AG10803 (cell line): ENCODE data around the gene CCL24.
"Not testable (repeated sequence)": the region's sequence is repeated elsewhere in the genome, so short reads cannot be mapped to it uniquely, and the experiment has no call there.

Experiments
- DNase-seq: peaks from one replicate; pipeline ENCODE4 v3.0.0; 2010; ENCODE audit warnings: low read depth
- H3K4me3 ChIP-seq: 2 replicates; pipeline ENCODE4 v1.5.1; 2011; ENCODE audit warnings: mild to moderate bottlenecking, low read length, control low read depth
- CTCF ChIP-seq: conservative IDR thresholded peaks from 2 replicates; pipeline ENCODE4 v1.5.1; 2011; ENCODE audit warnings: mild to moderate bottlenecking, low read length, control low read depth, inconsistent platforms

The CCL24 gene

GRCh38 chr7:75849573-75849972 is 36.0 kb upstream of the CCL24 start:
- no peak overlapping the region for H3K4me3 ChIP-seq
- TF ChIP-seq CTCF = no peak
- no peak for DNase-seq

- TF ChIP-seq CTCF = no peak
- DNase-seq = no peak
These were observed 34.1 kb upstream of the CCL24 start for GRCh38 chr7:75847707-75848106.

GRCh38 chr7:75845132-75845531 is 31.5 kb upstream of the CCL24 start:
- not testable (repeated sequence) for H3K4me3 ChIP-seq, DNase-seq

More at GRCh38 chr7:75847707-75848106, 34.1 kb upstream of the CCL24 start:
- H3K4me3 ChIP-seq = no peak overlapping the region

GRCh38 chr7:75844158-75844557 is 30.6 kb upstream of the CCL24 start:
- no peak for DNase-seq
- TF ChIP-seq CTCF = no peak

GRCh38 chr7:75843613-75844116 is 30.1 kb upstream of the CCL24 start:
- no peak for DNase-seq
- H3K4me3 ChIP-seq = no peak overlapping the region
- no peak for TF ChIP-seq CTCF

More at GRCh38 chr7:75844158-75844557, 30.6 kb upstream of the CCL24 start:
- no peak overlapping the region for H3K4me3 ChIP-seq

GRCh38 chr7:75842836-75843446 is 29.3 kb upstream of the CCL24 start:
- no peak overlapping the region for H3K4me3 ChIP-seq
- TF ChIP-seq CTCF = no peak
- DNase-seq = peak; percentile 87

- TF ChIP-seq CTCF = no peak
- no peak for DNase-seq
These were observed 26.4 kb upstream of the CCL24 start for GRCh38 chr7:75840029-75840428.

GRCh38 chr7:75838281-75838930 is 24.8 kb upstream of the CCL24 start:
- not testable (repeated sequence) for DNase-seq, H3K4me3 ChIP-seq

More at GRCh38 chr7:75840029-75840428, 26.4 kb upstream of the CCL24 start:
- H3K4me3 ChIP-seq = no peak overlapping the region
